NCI-H2171 treated with DMSO at 0.1 percent for 48 hours (cell line): ENCODE results near the gene RFPL4AL1.
"Not testable (repeated sequence)": the region's sequence is repeated elsewhere in the genome, so short reads cannot be mapped to it uniquely, and the experiment has no call there.

Experiments used
- DNase-seq: peaks from one replicate; lab custom pipeline; 2025; lab: John Stamatoyannopoulos, UW

The RFPL4AL1 gene

GRCh38 chr19:55768818-55769217 is at the start of gene RFPL4AL1:
Gene RFPL4AL1, plus strand, starts transcription at chr19:55769118. Its CDS starts 2,687 bp downstream, at chr19:55771805.
- DNase-seq, result not testable (repeated sequence)

DNA sequence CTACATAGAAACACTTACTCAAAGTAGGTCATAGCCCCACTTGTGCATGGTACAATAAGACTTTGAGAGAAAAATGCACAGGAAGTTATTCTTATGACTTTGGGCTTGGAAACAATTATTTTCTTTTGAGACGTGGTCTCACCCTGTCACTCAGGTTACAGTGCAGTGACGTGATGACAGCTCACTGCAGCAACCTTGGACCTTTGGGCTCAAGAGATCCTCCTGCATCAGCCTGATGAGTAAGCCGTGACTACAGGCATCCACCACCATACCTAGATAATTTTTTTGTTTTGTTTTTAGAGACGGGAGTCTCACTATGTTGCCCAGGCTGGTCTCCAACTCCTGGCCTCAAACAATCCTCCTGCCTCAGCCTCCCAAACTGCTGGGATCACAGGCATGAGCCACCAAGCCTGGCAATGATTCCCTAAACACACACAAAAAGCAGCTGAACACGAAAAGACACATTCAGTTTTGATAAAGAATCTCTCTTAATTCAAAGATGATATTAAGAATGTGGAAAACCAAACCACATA is 48.6 kb upstream of the RFPL4AL1 start:
- DNase-seq, result no peak

DNA sequence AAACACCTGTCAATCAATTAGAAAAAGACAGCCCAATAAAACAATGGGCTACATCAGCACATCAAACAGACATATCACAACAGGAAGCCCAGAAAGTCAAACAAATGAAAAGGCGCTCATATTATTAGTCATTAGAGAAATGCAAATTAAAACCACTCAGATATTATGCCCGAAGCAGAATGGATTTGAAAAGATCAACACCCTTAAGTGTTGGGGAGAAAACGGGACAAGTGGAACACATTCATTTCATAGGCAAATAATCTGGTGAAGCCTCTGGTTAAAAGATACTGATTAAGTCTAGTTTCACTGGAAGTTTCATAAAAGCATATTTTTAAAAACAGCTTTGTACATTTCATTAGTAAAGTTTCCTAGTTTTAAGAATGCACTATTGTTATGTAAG is 48.1 kb upstream of the RFPL4AL1 start:
- no peak for DNase-seq

GRCh38 chr19:55723491-55723890 is 45.4 kb upstream of the RFPL4AL1 start:
- DNase-seq, result no peak

DNA sequence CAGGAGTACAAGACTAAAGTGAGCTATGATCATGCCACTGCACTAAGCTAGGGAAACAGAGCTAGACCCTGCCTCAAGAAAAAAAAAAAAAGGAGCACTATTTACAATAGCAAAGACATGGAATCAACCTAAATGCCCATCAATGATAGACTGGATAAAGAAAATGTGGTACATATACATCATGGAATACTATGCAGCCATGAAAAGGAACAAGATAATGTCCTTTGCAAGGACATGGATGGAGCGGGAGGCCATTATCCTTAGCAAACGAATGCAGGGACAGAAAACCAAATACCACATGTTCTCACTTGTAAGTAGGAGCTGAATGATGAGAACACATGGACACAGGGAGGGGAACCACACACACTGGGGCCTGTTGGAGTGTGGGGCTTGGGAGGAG is 38.5 kb upstream of the RFPL4AL1 start:
- DNase-seq, result not testable (repeated sequence)

DNA sequence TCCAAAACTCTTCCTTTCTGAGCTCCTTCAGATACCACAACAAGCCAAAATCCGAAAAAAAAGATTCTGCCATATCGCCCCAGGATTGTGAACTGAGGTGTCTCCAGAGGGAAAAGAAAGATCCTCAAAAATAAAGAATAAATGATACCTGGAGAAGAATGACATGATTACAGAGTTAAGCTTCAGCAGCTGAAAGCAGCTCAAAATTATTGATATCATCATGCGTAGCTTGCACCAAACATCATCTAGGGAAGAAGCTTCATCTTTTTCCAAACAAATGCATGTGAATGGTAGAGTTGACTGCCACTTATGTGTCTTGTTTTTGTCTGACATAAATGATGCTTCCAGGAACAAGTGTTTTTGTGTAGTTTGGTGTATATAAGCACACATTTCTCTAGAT is 30.6 kb upstream of the RFPL4AL1 start, which contains the start of gene NLRP9:
Gene NLRP9, minus strand, starts transcription at position 101 of the 400 bp plus-strand sequence. Its CDS starts 28 bp downstream, at position 73.
- DNase-seq, result no peak

- no peak for DNase-seq
Observed at GRCh38 chr19:55750715-55751114, 18.2 kb upstream of the RFPL4AL1 start.

DNA sequence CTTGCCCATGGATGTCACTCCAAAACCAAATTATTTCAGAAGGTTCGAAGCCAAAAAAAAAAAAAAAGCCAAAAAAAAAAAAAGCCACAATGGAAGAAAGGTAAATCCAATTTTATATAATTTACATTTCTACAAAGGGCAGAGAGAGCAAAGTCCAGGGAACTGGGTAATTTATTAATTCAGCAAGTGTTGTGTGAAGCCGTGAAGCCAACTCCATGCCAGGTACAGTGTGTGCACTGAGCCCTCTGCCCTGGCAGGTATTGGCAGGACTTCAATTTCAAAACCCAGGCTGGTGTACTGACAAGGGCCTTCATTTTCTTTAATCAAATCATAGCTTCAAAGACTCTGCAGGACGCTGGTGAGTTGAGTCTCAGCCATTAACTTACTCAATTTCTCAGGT is 15.5 kb upstream of the RFPL4AL1 start:
- DNase-seq, result no peak

GRCh38 chr19:55756808-55757207 is 12.1 kb upstream of the RFPL4AL1 start:
- DNase-seq, result not testable (repeated sequence)

DNA sequence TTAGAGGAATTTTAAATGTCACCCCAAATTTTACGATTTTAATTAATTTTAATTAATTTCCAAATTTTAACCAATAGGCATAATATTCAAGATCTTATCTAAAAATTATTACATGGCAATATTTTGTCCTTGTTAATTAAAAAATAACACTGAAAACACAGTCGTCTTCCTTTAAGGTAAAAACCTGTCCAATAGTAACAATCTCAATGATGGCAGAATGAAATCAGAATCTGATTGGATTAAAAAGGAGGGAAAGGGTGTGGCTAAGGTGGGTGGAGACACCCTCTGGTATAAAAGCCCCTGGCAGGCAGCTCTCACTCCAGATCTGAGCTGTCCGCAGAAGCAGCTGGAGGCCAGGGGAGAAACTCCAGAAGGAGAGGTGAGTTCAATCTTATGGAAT is 10.1 kb upstream of the RFPL4AL1 start, which contains the start of gene RFPL4A:
Gene RFPL4A, plus strand, starts transcription at position 301 of the 400 bp plus-strand sequence. CDS start 2,704 bp downstream, outside the sequence.
- not testable (repeated sequence) for DNase-seq

DNA sequence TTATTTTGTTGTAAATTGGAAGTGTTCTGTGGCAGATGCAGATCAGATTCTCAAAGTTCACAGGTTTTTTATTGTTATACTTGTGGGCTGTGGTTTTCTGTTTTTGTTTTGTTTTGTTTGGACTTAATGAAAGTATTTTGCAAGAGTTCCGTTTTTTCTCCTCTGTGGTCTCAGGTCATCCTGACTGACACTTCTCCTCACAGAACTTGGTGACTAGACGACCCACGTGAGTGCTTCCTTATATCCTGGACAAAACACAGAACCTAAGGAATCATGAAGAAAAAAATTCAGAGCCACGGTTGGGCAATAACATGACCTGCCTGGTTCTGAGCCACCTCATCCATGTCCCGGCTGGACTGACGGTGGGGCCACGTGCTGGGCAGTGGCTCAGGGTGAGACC is 2.5 kb upstream of the RFPL4AL1 start:
- DNase-seq, result no peak

- not testable (repeated sequence) for DNase-seq
Observed at GRCh38 chr19:55769632-55770031, 714 bp downstream of the RFPL4AL1 start.

GRCh38 chr19:55777528-55777927 is 8.6 kb downstream of the RFPL4AL1 start:
- DNase-seq, result no peak

DNA sequence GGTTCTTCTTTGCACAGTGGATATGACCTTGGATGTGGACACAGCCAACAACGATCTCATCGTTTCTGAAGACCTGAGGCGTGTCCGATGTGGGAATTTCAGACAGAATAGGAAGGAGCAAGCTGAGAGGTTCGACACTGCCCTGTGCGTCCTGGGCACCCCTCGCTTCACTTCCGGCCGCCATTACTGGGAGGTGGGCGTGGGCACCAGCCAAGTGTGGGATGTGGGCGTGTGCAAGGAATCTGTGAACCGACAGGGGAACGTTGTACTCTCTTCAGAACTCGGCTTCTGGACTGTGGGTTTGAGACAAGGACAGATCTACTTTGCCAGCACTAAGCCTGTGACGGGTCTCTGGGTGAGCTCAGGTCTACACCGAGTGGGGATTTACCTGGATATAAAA is 9.4 kb downstream of the RFPL4AL1 start:
- DNase-seq, result no peak

DNA sequence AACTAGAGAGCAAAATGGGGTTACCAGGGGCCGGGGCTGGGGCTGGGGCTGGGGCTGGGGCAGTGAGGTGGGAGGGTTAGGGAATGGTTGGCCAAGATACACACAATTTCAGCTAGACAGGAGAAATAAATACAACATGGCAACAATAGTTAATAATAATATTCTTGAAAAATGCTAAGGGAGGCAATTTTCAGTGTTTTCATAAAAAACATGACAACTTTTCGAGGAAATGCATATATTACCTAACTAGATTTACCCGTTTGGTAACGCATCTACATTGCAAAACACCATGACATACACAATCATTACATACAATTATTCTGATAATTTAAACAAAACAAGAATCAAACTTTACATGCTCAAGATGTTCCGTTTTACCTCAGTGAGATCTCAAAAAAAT is 12.2 kb downstream of the RFPL4AL1 start:
- no peak for DNase-seq

DNA sequence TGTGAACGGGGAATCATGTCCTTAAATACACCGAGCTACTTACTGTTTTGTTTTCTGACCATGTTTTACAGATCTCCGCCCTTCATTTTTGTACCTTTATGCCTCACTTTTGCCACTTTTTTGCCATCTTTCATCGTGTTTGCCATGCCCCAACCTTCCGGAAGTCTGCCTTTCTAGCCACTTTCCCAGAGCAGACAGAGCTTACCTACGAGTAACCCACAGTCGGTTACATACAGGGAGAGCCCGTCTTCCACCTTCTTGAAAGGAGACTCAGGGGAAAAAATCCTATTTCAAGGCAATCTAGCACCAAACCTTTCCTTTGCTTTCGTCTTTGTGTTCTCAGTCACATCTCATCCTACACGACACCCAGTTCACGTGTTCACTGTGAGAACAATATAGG is 26.1 kb downstream of the RFPL4AL1 start:
- DNase-seq, result no peak

DNA sequence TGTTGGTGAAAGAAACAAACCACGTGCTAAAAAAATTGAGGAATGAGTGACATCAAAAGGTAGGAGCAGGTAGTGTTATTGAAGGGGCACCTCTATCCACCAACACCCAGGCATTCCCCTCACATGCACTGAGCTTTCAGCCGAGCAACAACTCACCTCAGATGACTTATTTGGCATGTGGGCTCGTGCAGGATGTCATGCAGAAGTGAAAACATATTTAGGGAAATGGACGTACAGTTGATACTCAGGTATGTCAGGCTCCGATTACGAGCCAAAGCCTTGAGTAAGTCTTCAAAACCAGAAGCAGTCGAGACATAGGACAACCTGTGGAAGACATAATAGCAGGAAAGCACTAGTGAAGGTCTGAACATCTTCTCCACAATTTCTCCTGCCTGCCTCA is 32.5 kb downstream of the RFPL4AL1 start:
- DNase-seq, result no peak

DNA sequence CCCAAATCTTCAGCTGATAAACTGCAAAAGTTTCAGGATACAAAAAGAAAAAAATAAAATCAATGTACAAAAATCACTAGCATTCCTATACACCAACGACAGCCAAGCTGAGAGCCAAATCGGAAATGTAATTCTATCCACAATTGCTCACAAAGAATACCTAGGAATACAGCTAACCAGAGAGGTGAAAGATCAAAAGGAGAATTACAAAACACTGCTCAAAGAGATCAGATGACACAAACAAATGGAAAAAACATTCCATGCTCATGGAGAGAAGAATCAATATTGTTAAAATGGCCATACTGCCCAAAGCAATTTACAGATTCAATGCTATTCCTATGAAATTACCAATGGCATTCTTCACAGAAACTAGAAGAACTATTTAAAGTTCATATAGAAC is 33.4 kb downstream of the RFPL4AL1 start:
- DNase-seq, result no peak

DNA sequence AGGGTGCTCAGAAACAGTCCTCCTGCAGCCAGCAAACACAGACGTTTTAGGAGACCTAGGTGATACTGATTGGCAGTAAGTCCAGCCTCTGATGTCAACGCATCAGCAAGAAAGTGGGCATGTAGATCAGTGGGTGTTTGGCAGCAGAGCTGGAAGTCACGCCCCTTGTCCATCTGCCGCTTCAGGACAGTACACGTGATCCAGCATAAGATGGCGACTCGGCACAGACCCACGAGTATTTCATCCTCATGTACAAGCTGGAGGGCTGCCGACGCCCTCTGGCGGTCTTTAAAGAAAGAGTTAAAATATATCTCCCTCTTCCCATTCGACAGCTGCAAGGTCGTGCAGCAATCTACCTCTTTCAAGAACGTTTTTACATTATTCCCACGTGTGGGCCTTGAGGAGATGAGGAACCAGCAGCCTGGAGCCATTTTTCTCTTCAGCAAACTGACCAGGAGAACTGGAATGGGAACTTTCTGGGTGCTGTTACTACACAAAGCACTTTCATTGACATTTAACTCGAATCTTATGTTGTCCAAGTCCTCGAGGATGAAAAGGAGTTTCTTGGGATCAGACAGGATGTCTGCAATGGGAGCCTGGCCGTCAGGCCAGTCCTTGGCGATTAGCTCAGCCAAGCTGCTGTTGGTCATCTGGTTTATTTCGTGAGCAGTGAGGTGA is 40.6 kb downstream of the RFPL4AL1 start:
- DNase-seq, result peak; percentile 91

GRCh38 chr19:55811340-55811739 is 42.4 kb downstream of the RFPL4AL1 start:
- no peak for DNase-seq

DNA sequence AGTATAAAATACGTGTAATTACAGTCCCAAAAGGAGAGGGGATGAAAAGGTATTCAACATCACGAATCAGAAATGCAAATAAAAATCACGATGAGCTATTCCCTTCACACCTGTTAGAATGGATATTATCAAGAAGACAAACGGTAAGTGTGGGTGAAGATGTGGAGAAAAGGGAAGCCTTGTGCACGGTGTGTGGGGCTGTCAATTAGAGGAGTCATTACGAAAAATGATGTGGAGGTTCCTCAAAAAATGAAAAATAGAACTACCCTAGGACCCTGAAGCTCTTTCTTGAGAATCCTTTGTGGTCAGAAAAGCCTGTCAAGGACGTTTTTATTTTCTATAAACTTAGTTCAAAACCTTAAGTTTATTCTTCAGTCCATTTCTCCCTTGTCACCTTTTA is 43.5 kb downstream of the RFPL4AL1 start:
- no peak for DNase-seq

GRCh38 chr19:55813906-55814305 is 45.0 kb downstream of the RFPL4AL1 start:
- no peak for DNase-seq

DNA sequence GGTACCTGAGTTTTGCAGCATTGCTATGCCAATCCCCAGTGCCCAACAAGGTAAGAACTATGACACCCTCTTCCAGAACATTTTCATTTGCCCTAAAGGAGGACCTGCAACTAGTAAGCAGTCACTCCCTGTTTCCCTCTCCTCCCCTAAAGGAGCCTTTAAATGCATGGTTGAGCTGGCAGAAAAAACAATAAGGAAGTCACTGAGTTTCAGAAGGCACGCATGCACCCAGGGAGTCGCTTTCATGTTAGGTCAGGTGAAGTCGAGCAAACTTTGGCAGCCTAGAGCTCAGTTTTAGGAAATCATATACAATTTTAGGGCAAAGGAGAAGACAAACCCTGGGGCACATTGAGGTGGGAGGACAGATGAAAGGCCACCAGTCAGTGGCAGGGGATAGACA is 51.1 kb downstream of the RFPL4AL1 start:
- DNase-seq, result no peak
